GM18861 (cell line): ENCODE data around the gene HTR7.

Source experiments
- ATAC-seq: cut with Tn5 transposase; IDR thresholded peaks from one replicate; pipeline ENCODE4 v1.9.1; 2021; ENCODE audit not compliant: unreplicated experiment

Gene HTR7

GRCh38 chr10:90745565-90745964 lies 112.3 kb downstream of the HTR7 start:
- ATAC-seq, result no peak

GRCh38 chr10:90743291-90743690 lies 114.5 kb downstream of the HTR7 start:
- no peak for ATAC-seq

DNA sequence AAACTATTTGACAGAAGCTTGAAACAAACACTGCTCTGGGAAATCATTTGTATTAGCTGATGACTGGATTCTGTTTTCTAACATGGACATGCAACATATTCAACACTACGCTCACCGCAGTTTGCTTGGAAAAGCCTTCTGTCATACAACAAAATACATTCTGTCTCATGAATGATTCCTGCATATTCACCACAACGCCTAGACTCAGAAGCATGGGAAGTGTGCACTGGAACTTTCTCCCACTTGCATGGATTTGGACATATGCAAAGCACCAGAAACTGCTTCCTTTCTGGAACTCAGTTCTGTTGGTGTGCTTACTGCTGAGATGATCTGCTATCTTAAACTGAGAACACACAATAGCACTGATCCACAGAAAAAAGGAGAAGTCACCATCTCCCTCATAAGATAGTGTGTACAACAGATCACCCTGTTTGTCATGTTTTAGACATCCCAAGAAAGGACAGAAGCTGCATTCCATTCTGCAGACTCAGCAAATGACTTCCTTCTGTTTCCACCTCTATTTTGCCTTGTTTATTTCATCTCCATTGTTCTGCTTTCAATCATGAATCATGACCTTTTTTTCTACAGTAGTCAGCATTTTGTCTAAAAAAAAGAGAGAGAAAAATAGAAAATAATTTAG lies 115.8 kb downstream of the HTR7 start:
- ATAC-seq, result no peak

DNA sequence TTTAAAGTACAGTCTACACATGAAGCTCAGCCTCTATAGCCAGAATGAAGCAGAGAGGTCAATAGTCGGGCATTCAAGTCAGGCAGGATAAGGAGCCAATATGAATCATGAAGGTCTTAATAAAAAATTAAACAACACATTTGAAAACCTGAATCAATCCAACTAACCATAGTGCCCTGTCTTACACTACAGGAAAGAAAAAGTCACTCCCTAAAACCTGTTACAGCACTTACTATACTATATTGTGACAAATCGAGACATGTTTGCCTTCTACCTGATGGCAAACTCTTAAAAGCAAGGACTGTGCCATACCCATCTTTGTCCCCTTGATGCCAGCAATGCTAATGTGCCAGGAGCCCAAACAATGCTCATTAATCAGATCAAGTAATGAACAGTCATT lies 117.6 kb downstream of the HTR7 start:
- ATAC-seq, result no peak

DNA sequence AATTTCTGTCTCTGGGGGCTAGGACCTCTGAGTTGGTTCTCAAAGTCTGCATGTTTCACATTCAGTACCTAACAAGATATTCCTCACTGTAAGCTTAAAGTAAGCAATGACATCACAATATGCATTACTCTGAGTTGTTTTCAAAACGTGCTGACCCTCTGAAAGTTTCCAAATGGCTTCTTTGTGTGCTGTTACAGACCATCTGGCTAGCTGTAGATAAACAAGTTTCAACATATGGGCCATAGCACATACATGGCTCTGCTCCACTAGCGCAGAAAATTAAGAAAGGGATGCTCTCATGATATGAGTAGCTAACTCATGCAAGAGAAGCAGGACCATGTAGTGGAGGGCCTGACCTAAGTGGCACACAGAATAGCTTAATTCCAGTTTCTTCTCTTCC lies 119.0 kb downstream of the HTR7 start:
- no peak for ATAC-seq

- no peak for ATAC-seq
Observed at GRCh38 chr10:90734415-90734814, 123.4 kb downstream of the HTR7 start.

DNA sequence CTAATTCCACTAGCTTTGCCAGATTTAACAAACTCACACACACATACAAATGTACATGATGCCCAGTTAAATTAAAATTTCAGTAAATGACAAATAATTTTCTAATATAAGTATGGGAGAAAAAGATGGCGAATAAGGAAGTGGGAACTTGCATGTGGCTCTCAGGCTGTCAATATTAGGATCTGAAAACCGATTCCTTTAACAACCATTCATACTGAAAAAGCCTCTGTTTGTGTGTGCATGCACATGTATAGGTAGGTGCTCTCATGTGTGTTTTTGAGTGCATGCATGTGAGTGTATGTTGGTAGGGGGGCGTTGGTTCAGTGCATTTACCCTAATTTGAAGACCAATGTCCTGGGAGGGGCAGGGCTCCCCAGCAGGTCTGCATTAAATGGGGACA lies 125.3 kb downstream of the HTR7 start:
- no peak for ATAC-seq

DNA sequence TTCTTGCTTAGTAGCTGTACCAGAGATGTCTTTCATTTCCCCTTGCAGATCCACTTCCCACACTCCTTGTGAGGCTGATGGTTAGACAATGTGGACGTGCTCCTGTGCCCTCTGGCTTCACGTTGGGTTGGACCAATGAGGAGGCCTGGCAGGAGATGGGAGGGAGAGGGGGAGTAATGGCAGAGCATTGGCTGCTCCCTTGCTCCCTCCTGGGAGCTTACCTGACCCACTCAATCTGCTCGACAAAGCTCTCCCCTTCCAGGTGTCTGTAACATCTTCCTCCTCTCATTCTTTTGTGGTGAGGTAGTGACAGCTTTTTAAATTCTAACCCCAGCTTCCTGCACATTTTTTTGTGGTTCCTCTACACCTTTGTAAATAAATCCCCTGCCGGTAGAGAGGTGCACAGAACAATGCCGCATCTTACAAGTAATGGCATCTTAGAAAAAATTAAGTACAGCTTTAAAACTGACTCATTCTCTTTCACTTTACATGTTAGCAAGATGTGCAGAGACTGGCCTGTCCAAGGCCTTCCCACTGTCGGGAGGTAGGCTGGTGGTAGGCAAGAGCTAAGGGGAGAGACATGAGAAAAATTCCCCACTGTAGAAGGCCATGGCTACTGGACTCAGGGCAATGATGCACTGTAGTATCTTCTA lies 134.3 kb downstream of the HTR7 start:
- no peak for ATAC-seq

DNA sequence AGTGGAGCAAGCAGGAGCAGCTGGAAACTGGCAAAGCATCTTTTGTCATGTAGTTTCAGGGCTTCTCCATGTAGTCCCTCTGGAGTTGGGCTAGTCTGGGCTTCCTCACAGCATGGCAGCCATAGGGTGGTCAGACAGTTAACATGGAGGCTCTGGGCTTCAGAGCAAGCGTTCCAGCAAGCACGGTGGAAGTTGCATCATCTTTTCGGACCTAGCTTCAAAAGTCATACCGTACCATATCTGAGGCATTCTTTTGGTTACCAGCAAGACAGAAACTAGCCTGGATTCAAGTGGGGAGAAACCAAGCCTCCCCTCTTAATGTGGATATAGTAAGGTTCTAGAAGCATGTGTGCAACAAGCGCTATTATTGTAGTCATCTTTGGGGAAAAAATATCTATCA lies 135.0 kb downstream of the HTR7 start:
- ATAC-seq, result no peak

DNA sequence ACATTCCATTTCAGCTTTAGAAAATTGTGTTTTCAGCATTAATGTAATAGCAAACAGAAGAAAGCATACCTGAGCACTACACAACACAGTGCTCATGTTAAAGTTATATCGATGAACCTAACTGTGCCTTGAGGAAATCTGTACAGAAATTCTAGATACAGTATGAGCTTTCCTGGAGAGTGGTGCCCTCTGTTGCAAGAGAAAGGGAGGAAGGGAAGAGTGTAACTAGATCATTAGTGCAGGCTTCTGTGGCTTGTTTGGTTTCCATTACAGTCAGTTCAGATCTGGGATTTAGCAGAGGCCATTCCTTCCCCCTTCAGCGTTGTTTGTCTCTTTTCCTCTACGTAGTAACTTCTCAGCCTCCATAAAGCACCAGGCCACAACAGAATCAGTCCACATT lies 139.7 kb downstream of the HTR7 start:
- ATAC-seq, result no peak

- ATAC-seq, result no peak
Observed at GRCh38 chr10:90712529-90712928, 145.3 kb downstream of the HTR7 start.

- no peak for ATAC-seq
Observed at GRCh38 chr10:90709727-90710126, 148.1 kb downstream of the HTR7 start.

DNA sequence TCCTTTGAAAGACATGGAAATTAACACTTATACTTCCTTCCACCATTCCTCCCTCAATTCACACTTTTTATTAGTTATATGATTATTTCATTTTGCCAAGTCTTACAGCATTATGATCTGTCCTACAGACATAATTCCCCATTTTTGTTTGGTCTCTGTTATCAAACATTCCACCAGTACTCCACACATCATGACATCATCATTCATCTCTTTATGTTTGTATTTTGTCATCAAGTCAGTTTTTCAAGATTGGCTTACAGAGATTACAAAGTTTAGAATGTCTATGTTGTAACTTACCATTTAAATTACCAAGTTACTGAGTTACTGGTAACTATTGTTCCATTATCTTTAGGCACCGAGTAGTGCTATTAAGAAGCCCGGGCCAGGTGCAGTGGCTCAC lies 150.2 kb downstream of the HTR7 start:
- ATAC-seq, result no peak

GRCh38 chr10:90701428-90701827 lies 156.4 kb downstream of the HTR7 start:
- no peak for ATAC-seq

- ATAC-seq, result no peak
Observed at GRCh38 chr10:90695915-90696676, 161.7 kb downstream of the HTR7 start.
